Measurements from ENCODE around the gene EEA1. TPM values are rescaled to one million over a fixed set of nuclear protein-coding genes. Genes with fewer than 3 reads are reported as not detected.

Gene EEA1
- polyA plus RNA-seq, 1 donor from 2014 or later: 5.6 TPM

GRCh38 chr12:92927055-92927435, 2.0 kb downstream of the EEA1 start:
- no peaks in the 10 kb centered on the region for H3F3A ChIP-seq (ENCODE audit: insufficient read depth, low read length, poor library complexity, severe bottlenecking)
- H3K9ac ChIP-seq (ENCODE audit: low read length): no peak overlapping the region
- H3K4me2 ChIP-seq (ENCODE audit: low read length): peak overlapping the region; percentile 84
- no peaks in the 10 kb centered on the region for H3K36me3 ChIP-seq (ENCODE audit: insufficient read depth, low read length)
- no peaks in the 10 kb centered on the region for H3K9me2 ChIP-seq (ENCODE audit: insufficient read depth, low read length)
- TF ChIP-seq CTCF (IDR thresholded peaks at IDR 0.05; ENCODE audit: poor library complexity, severe bottlenecking) (no peak), EZH2 (IDR thresholded peaks at IDR 0.05; ENCODE audit: borderline replicate concordance, insufficient read depth, low read length, poor library complexity, severe bottlenecking) (no peak), TAF1 (IDR thresholded peaks at IDR 0.05; ENCODE audit: low read depth) (no peak), SMC3 (conservative IDR thresholded peaks at IDR 0.05; ENCODE audit: poor library complexity) (no peak), RAD21 (conservative IDR thresholded peaks at IDR 0.05) (no peak)
- H3K27me3 ChIP-seq (ENCODE audit: insufficient read depth, low read depth, low read length): no peaks in the 10 kb centered on the region
- no peak overlapping the region for H3K27ac ChIP-seq (ENCODE audit: low read length)
- no peak overlapping the region for H2AFZ ChIP-seq (ENCODE audit: low read depth, low read length)
- H3K9me3 ChIP-seq (ENCODE audit: low read length): no peaks in the 10 kb centered on the region
- H4K20me1 ChIP-seq (ENCODE audit: insufficient read depth): no peaks in the 10 kb centered on the region
- H3K4me3 ChIP-seq (ENCODE audit: low read length): peak overlapping the region; percentile 79
- H3K79me2 ChIP-seq (replicated peaks; ENCODE audit: insufficient read depth, low read length): peaks cover 15% of the 10 kb centered on the region

- H3K79me2 ChIP-seq (replicated peaks; ENCODE audit: insufficient read depth, low read length): peaks cover 15% of the 10 kb centered on the region
- no peak overlapping the region for H3K4me2 ChIP-seq (ENCODE audit: low read length)
- peak overlapping the region; percentile 79 for H3K4me3 ChIP-seq (ENCODE audit: low read length)
- TF ChIP-seq POLR2AphosphoS5 (IDR thresholded peaks at IDR 0.05) (no peak), REST (IDR thresholded peaks at IDR 0.05; ENCODE audit: borderline replicate concordance) (no peak), SMC3 (conservative IDR thresholded peaks at IDR 0.05; ENCODE audit: poor library complexity) (no peak), EZH2 (IDR thresholded peaks at IDR 0.05; ENCODE audit: borderline replicate concordance, insufficient read depth, low read length, poor library complexity, severe bottlenecking) (no peak), RAD21 (conservative IDR thresholded peaks at IDR 0.05) (no peak), CTCF (IDR thresholded peaks at IDR 0.05; ENCODE audit: poor library complexity, severe bottlenecking) (no peak), EP300 (conservative IDR thresholded peaks at IDR 0.05; ENCODE audit: poor library complexity, severe bottlenecking) (no peak), TAF1 (IDR thresholded peaks at IDR 0.05; ENCODE audit: low read depth) (no peak), MXI1 (conservative IDR thresholded peaks at IDR 0.05; ENCODE audit: poor library complexity, severe bottlenecking) (no peak)
- H3K27ac ChIP-seq (ENCODE audit: low read length): no peak overlapping the region
- no peaks in the 10 kb centered on the region for H3K36me3 ChIP-seq (ENCODE audit: insufficient read depth, low read length)
- no peaks in the 10 kb centered on the region for H3F3A ChIP-seq (ENCODE audit: insufficient read depth, low read length, poor library complexity, severe bottlenecking)
- no peak overlapping the region for H3K9ac ChIP-seq (ENCODE audit: low read length)
- no peaks in the 10 kb centered on the region for H3K9me3 ChIP-seq (ENCODE audit: low read length)
- H3K9me2 ChIP-seq (ENCODE audit: insufficient read depth, low read length): no peaks in the 10 kb centered on the region
- no peak overlapping the region for H2AFZ ChIP-seq (ENCODE audit: low read depth, low read length)
- no peaks in the 10 kb centered on the region for H4K20me1 ChIP-seq (ENCODE audit: insufficient read depth)
- no peaks in the 10 kb centered on the region for H3K27me3 ChIP-seq (ENCODE audit: insufficient read depth, low read depth, low read length)
These were observed 2.5 kb downstream of the EEA1 start for GRCh38 chr12:92926549-92926948.

All from neural cell (in vitro differentiated cells).